Ovary (tissue), 3 donors: Measurements from ENCODE around the gene NEDD9.

Experiments
- POLR2A ChIP-seq: fragments of 450-650 bp; IDR thresholded peaks from one replicate; pipeline ENCODE4 v1.6.1; 2017; ENCODE audit warnings: antibody characterized with exemption, mild to moderate bottlenecking, moderate library complexity
- TF ChIP-seq, protein P1 (sequence below), 3 donors: fragments of 450-650 bp in 2 of 3; fragments of 200-600 bp in 1 of 3; IDR thresholded peaks; one replicate each; pipeline versions ENCODE4 v1.5.1 to v1.8.0; 2016 to 2022; ENCODE audit warnings: antibody characterized with exemption in 3 of 3, mild to moderate bottlenecking in 1 of 3
- donor health status: DM: no; HTN: no; CAD: no.

DNA sequence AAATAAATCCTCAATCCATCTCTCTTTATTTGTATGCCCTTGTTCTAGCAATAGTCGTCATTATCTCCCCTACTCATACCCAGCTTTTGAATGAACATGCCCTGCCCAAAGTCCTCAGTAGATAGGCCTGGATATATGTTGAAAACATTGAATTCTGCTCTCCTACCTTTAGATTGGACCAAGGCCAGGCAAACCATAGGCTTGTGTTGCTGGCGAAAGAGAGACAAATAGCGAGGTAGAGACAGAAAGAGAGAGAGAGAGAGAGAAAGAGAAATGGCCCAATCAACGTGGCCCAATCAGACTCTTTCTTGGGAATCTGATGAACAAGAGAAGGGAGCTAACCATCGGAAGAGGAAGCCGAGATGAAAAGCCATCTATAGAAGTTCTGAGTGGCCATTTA, 45.2 kb downstream of the NEDD9 start:
- TF ChIP-seq, protein P1, sequence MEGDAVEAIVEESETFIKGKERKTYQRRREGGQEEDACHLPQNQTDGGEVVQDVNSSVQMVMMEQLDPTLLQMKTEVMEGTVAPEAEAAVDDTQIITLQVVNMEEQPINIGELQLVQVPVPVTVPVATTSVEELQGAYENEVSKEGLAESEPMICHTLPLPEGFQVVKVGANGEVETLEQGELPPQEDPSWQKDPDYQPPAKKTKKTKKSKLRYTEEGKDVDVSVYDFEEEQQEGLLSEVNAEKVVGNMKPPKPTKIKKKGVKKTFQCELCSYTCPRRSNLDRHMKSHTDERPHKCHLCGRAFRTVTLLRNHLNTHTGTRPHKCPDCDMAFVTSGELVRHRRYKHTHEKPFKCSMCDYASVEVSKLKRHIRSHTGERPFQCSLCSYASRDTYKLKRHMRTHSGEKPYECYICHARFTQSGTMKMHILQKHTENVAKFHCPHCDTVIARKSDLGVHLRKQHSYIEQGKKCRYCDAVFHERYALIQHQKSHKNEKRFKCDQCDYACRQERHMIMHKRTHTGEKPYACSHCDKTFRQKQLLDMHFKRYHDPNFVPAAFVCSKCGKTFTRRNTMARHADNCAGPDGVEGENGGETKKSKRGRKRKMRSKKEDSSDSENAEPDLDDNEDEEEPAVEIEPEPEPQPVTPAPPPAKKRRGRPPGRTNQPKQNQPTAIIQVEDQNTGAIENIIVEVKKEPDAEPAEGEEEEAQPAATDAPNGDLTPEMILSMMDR (IDR thresholded peaks at IDR 0.05), result no peak
- no peak for TF ChIP-seq POLR2A
